ENCODE measurements around the gene DND1.

- TF ChIP-seq POLR2A (IDR thresholded peaks at IDR 0.05) (no peak), CTCF (IDR thresholded peaks at IDR 0.05) (no peak)
Observed at GRCh38 chr5:140694276-140694675, 20.9 kb upstream of the DND1 start.

All from adrenal gland (tissue), 5 donors.